Measurements from ENCODE around the gene AP5B1. TPM values are rescaled to one million over a fixed set of nuclear protein-coding genes. Genes with fewer than 3 reads are reported as not detected.
"Not testable (repeated sequence)": the region's sequence is repeated elsewhere in the genome, so short reads cannot be mapped to it uniquely, and the experiment has no call there.

AP5B1 gene
- total and polyA plus RNA-seq, 4 donors: 3.3 to 16.7 (median 13.3) TPM

DNA sequence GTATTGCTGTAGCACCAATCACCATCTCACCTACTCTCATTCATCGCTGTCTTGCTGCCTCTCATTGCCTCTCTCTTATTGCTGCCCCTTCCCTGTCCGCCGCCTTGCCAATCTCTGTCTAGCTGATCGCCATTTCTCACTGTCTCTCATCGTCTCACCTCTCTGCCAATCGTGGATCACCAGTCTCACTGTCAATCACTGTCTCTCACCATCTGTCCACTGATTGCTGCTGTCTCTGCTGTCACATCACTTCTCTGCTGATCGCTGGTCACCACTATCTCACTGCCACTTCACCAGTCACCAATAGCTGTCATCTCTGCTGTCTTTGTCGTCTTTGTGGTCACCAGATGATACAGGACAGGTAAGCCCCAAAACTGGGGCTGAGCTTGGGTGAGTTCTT is 39.6 kb downstream of the AP5B1 start:
- Histone ChIP-seq H3K4me1 (ENCODE audit: control insufficient read depth in 1 of 2, insufficient read depth in 2 of 2, low read length in 2 of 2) (no peaks in the 10 kb centered on the region), H3K4me3 (ENCODE audit: low read length in 2 of 2) (no peak overlapping the region), H3K36me3 (ENCODE audit: control insufficient read depth in 1 of 2, insufficient read depth in 2 of 2, low read length in 1 of 2) (no peaks in the 10 kb centered on the region), H3K27ac (ENCODE audit: low read depth in 1 of 2, low read length in 2 of 2) (no peak overlapping the region), H3K9me3 (ENCODE audit: control insufficient read depth, low read length) (no peaks in the 10 kb centered on the region), H3K27me3 (ENCODE audit: control insufficient read depth in 1 of 2, insufficient read depth in 2 of 2, low read length in 1 of 2) (no peaks in the 10 kb centered on the region)
- DNase-seq (no peak), ATAC-seq (ENCODE audit: low FRiP score) (no peak)
- WGBS, 2 donors: 79 to 82% methylated on average over 8 of the region's 8 CpGs
- intact Hi-C loops (cut with DNase I): no loop called here

- ATAC-seq (ENCODE audit: low FRiP score): no peak
- Histone ChIP-seq H3K9me3 (ENCODE audit: control insufficient read depth, low read length) (no peaks in the 10 kb centered on the region), H3K4me1 (ENCODE audit: control insufficient read depth in 1 of 2, insufficient read depth in 2 of 2, low read length in 2 of 2) (no peaks in the 10 kb centered on the region), H3K4me3 (ENCODE audit: low read length in 2 of 2) (no peak overlapping the region), H3K36me3 (ENCODE audit: control insufficient read depth in 1 of 2, insufficient read depth in 2 of 2, low read length in 1 of 2) (no peaks in the 10 kb centered on the region), H3K27ac (ENCODE audit: low read depth in 1 of 2, low read length in 2 of 2) (no peak overlapping the region), H3K27me3 (ENCODE audit: control insufficient read depth in 1 of 2, insufficient read depth in 2 of 2, low read length in 1 of 2) (no peaks in the 10 kb centered on the region)
- no peak for DNase-seq
- 89 to 90% methylated on average over 2 of the region's 2 CpGs for WGBS, 2 donors
- intact Hi-C loops (cut with DNase I): no loop called here
Observed at GRCh38 chr11:65739022-65739421, 41.8 kb downstream of the AP5B1 start.

- intact Hi-C loops (cut with DNase I): no loop called here
- no peaks in the 10 kb centered on the region for H3K36me3 ChIP-seq (ENCODE audit: control insufficient read depth in 1 of 2, insufficient read depth in 2 of 2, low read length in 1 of 2)
- ATAC-seq (ENCODE audit: low FRiP score) (no peak), DNase-seq (no peak)
- H3K27me3 ChIP-seq (ENCODE audit: control insufficient read depth in 1 of 2, insufficient read depth in 2 of 2, low read length in 1 of 2): no peaks in the 10 kb centered on the region
- no peaks in the 10 kb centered on the region for H3K9me3 ChIP-seq (ENCODE audit: control insufficient read depth, low read length)
- no peak overlapping the region for H3K4me3 ChIP-seq (ENCODE audit: low read length in 2 of 2)
- no peak overlapping the region for H3K27ac ChIP-seq (ENCODE audit: low read depth in 1 of 2, low read length in 2 of 2)
- H3K4me1 ChIP-seq (ENCODE audit: control insufficient read depth in 1 of 2, insufficient read depth in 2 of 2, low read length in 2 of 2): no peaks in the 10 kb centered on the region
Observed at GRCh38 chr11:65736810-65737209, 44.0 kb downstream of the AP5B1 start.

- H3K27me3 ChIP-seq (ENCODE audit: control insufficient read depth in 1 of 2, insufficient read depth in 2 of 2, low read length in 1 of 2); DNase-seq; H3K4me3 ChIP-seq (ENCODE audit: low read length in 2 of 2); intact Hi-C loops (cut with DNase I); H3K36me3 ChIP-seq (ENCODE audit: control insufficient read depth in 1 of 2, insufficient read depth in 2 of 2, low read length in 1 of 2); ATAC-seq (ENCODE audit: low FRiP score); H3K27ac ChIP-seq (ENCODE audit: low read depth in 1 of 2, low read length in 2 of 2); H3K4me1 ChIP-seq (ENCODE audit: control insufficient read depth in 1 of 2, insufficient read depth in 2 of 2, low read length in 2 of 2); H3K9me3 ChIP-seq (ENCODE audit: control insufficient read depth, low read length): not testable (repeated sequence)
- WGBS, 2 donors: 80% methylated on average over 4 of the region's 4 CpGs
Observed at GRCh38 chr11:65735111-65735510, 45.7 kb downstream of the AP5B1 start.

GRCh38 chr11:65730461-65730860 is 50.3 kb downstream of the AP5B1 start:
- intact Hi-C loops (cut with DNase I): no loop called here
- H3K4me1 ChIP-seq (ENCODE audit: control insufficient read depth in 1 of 2, insufficient read depth in 2 of 2, low read length in 2 of 2): no peaks in the 10 kb centered on the region
- no peaks in the 10 kb centered on the region for H3K36me3 ChIP-seq (ENCODE audit: control insufficient read depth in 1 of 2, insufficient read depth in 2 of 2, low read length in 1 of 2)
- 57 to 58% methylated on average over 5 of the region's 5 CpGs for WGBS, 2 donors
- H3K9me3 ChIP-seq (ENCODE audit: control insufficient read depth, low read length): no peaks in the 10 kb centered on the region
- no peaks in the 10 kb centered on the region for H3K27me3 ChIP-seq (ENCODE audit: control insufficient read depth in 1 of 2, insufficient read depth in 2 of 2, low read length in 1 of 2)
- DNase-seq (no peak), ATAC-seq (ENCODE audit: low FRiP score) (no peak)
- no peak overlapping the region for H3K4me3 ChIP-seq (ENCODE audit: low read length in 2 of 2)
- H3K27ac ChIP-seq (ENCODE audit: low read depth in 1 of 2, low read length in 2 of 2): no peak overlapping the region

DNA sequence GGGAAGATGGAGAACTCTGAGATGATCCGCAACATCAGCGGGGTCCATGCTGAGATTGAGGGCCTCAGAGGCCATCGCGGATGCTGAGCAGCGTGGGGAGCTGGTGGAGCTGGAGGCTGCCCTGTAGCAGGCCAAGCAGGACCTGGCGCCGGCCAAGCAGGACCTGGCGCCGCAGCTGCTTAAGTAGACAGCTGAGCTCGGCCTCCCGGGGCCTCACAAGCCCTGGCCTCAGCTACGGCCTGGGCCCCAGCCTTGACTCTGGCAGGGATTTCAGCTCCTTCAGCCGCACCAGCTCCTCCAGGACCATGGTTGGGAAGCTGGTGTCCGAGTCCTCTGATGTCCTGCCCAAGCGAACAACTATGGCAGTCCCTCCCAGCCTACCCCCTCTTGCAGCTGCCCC is 52.9 kb downstream of the AP5B1 start:
- DNase-seq (no peak), ATAC-seq (ENCODE audit: low FRiP score) (no peak)
- no peaks in the 10 kb centered on the region for H3K27me3 ChIP-seq (ENCODE audit: control insufficient read depth in 1 of 2, insufficient read depth in 2 of 2, low read length in 1 of 2)
- intact Hi-C loops (cut with DNase I): no loop called here
- no peak overlapping the region for H3K27ac ChIP-seq (ENCODE audit: low read depth in 1 of 2, low read length in 2 of 2)
- H3K4me3 ChIP-seq (ENCODE audit: low read length in 2 of 2): no peak overlapping the region
- H3K9me3 ChIP-seq (ENCODE audit: control insufficient read depth, low read length): no peaks in the 10 kb centered on the region
- no peaks in the 10 kb centered on the region for H3K4me1 ChIP-seq (ENCODE audit: control insufficient read depth in 1 of 2, insufficient read depth in 2 of 2, low read length in 2 of 2)
- WGBS, 2 donors: 85 to 89% methylated on average over 15 of the region's 15 CpGs
- no peaks in the 10 kb centered on the region for H3K36me3 ChIP-seq (ENCODE audit: control insufficient read depth in 1 of 2, insufficient read depth in 2 of 2, low read length in 1 of 2)

- Histone ChIP-seq H3K4me3 (ENCODE audit: low read length in 2 of 2) (no peak overlapping the region), H3K9me3 (ENCODE audit: control insufficient read depth, low read length) (no peaks in the 10 kb centered on the region), H3K4me1 (ENCODE audit: control insufficient read depth in 1 of 2, insufficient read depth in 2 of 2, low read length in 2 of 2) (no peaks in the 10 kb centered on the region), H3K36me3 (ENCODE audit: control insufficient read depth in 1 of 2, insufficient read depth in 2 of 2, low read length in 1 of 2) (no peaks in the 10 kb centered on the region), H3K27me3 (ENCODE audit: control insufficient read depth in 1 of 2, insufficient read depth in 2 of 2, low read length in 1 of 2) (no peaks in the 10 kb centered on the region), H3K27ac (ENCODE audit: low read depth in 1 of 2, low read length in 2 of 2) (no peak overlapping the region)
- DNase-seq (no peak), ATAC-seq (ENCODE audit: low FRiP score) (no peak)
- intact Hi-C loops (cut with DNase I): no loop called here
- WGBS, 2 donors: 79 to 82% methylated on average over 6 of the region's 6 CpGs
Observed at GRCh38 chr11:65726660-65727059, 54.1 kb downstream of the AP5B1 start.

Other genes starting within 250 kb of the AP5B1 start
- gene LTBP3, start 222.6 kb downstream of the AP5B1 start, total RNA-seq: 100 to 1,000 TPM; 280 to 473 TPM
- 100 to 1,000 TPM in 1 of 2 donors, 10 to 100 TPM in 1; 40.1 to 467 TPM for gene LTBP3, start 222.6 kb downstream of the AP5B1 start, polyA plus RNA-seq
- 10 to 100 TPM; 21.7 to 29.3 TPM for gene ZNRD2, start 210.5 kb downstream of the AP5B1 start, total RNA-seq
- 10 to 100 TPM; 37.1 to 42.5 TPM for gene ZNRD2, start 210.5 kb downstream of the AP5B1 start, polyA plus RNA-seq
- 10 to 100 TPM; 49.5 to 64.3 TPM for gene FAM89B, start 208.4 kb downstream of the AP5B1 start, total RNA-seq
- gene FAM89B, start 208.4 kb downstream of the AP5B1 start, polyA plus RNA-seq: 10 to 100 TPM; 67.5 to 83.4 TPM
- 100 to 1,000 TPM; 235 to 266 TPM for gene EHBP1L1, start 204.9 kb downstream of the AP5B1 start, total RNA-seq
- gene EHBP1L1, start 204.9 kb downstream of the AP5B1 start, polyA plus RNA-seq: 100 to 1,000 TPM in 1 of 2 donors, 10 to 100 TPM in 1; 53.2 to 316 TPM
- gene KCNK7, start 185.2 kb downstream of the AP5B1 start, total RNA-seq: 1 to 10 TPM in 1 of 2 donors, under 1 TPM in 1; 0.93 to 1.3 TPM
- gene KCNK7, start 185.2 kb downstream of the AP5B1 start, polyA plus RNA-seq: 1 to 10 TPM in 1 of 2 donors, not detected in 1; 7.3 TPM
- 10 to 100 TPM; 51.3 to 87.9 TPM for gene MAP3K11, start 166.8 kb downstream of the AP5B1 start, total RNA-seq
- 10 to 100 TPM; 34.2 to 78.8 TPM for gene MAP3K11, start 166.8 kb downstream of the AP5B1 start, polyA plus RNA-seq
- 10 to 100 TPM; 24.8 to 28.8 TPM for gene PCNX3, start 165.2 kb downstream of the AP5B1 start, total RNA-seq
- gene PCNX3, start 165.2 kb downstream of the AP5B1 start, polyA plus RNA-seq: 10 to 100 TPM in 1 of 2 donors, 1 to 10 TPM in 1; 3.9 to 50.0 TPM
- 10 to 100 TPM; 67.0 to 75.1 TPM for gene SIPA1, start 142.9 kb downstream of the AP5B1 start, total RNA-seq
- gene SIPA1, start 142.9 kb downstream of the AP5B1 start, polyA plus RNA-seq: 100 to 1,000 TPM in 1 of 2 donors, 10 to 100 TPM in 1; 25.2 to 147 TPM
- gene RELA, start 118.1 kb downstream of the AP5B1 start, total RNA-seq: 100 to 1,000 TPM in 1 of 2 donors, 10 to 100 TPM in 1; 98.2 to 108 TPM
- gene RELA, start 118.1 kb downstream of the AP5B1 start, polyA plus RNA-seq: 10 to 100 TPM; 28.8 to 73.8 TPM
- gene KAT5, start 68.7 kb downstream of the AP5B1 start, total RNA-seq: 10 to 100 TPM; 59.8 to 64.4 TPM
- gene KAT5, start 68.7 kb downstream of the AP5B1 start, polyA plus RNA-seq: 100 to 1,000 TPM in 1 of 2 donors, 10 to 100 TPM in 1; 29.2 to 120 TPM
- gene RNASEH2C, start 60.2 kb downstream of the AP5B1 start, total RNA-seq: 10 to 100 TPM; 53.5 to 57.6 TPM
- gene RNASEH2C, start 60.2 kb downstream of the AP5B1 start, polyA plus RNA-seq: 100 to 1,000 TPM in 1 of 2 donors, 10 to 100 TPM in 1; 80.1 to 113 TPM
- gene OVOL1, start 6.1 kb upstream of the AP5B1 start, total RNA-seq: not detected
- 1 to 10 TPM in 1 of 2 donors, under 1 TPM in 1; 0.28 to 3.9 TPM for gene OVOL1, start 6.1 kb upstream of the AP5B1 start, polyA plus RNA-seq
- gene SNX32, start 53.0 kb upstream of the AP5B1 start, total RNA-seq: 1 to 10 TPM in 1 of 2 donors, under 1 TPM in 1; 0.39 to 2.4 TPM
- gene SNX32, start 53.0 kb upstream of the AP5B1 start, polyA plus RNA-seq: 1 to 10 TPM in 1 of 2 donors, not detected in 1; 1.2 TPM
- gene CFL1, start 77.2 kb upstream of the AP5B1 start, total RNA-seq: 100 to 1,000 TPM; 563 to 812 TPM
- gene CFL1, start 77.2 kb upstream of the AP5B1 start, polyA plus RNA-seq: 100 to 1,000 TPM; 571 to 688 TPM
- gene MUS81, start 79.5 kb upstream of the AP5B1 start, total RNA-seq: 10 to 100 TPM; 60.7 to 63.1 TPM
- 100 to 1,000 TPM in 1 of 2 donors, 10 to 100 TPM in 1; 40.7 to 102 TPM for gene MUS81, start 79.5 kb upstream of the AP5B1 start, polyA plus RNA-seq
- 100 to 1,000 TPM; 139 to 185 TPM for gene EFEMP2, start 91.8 kb upstream of the AP5B1 start, total RNA-seq
- 100 to 1,000 TPM; 136 to 224 TPM for gene EFEMP2, start 91.8 kb upstream of the AP5B1 start, polyA plus RNA-seq
- 1 to 10 TPM; 1.8 to 3.9 TPM for gene CTSW, start 98.9 kb upstream of the AP5B1 start, total RNA-seq
- gene CTSW, start 98.9 kb upstream of the AP5B1 start, polyA plus RNA-seq: 1 to 10 TPM; 1.8 to 2.9 TPM
- 10 to 100 TPM; 40.2 to 47.7 TPM for gene FIBP, start 107.5 kb upstream of the AP5B1 start, total RNA-seq
- 10 to 100 TPM; 57.2 to 73.1 TPM for gene FIBP, start 107.5 kb upstream of the AP5B1 start, polyA plus RNA-seq
- gene CCDC85B, start 109.7 kb upstream of the AP5B1 start, total RNA-seq: 10 to 100 TPM; 30.1 to 46.9 TPM
- 10 to 100 TPM; 23.9 to 72.8 TPM for gene CCDC85B, start 109.7 kb upstream of the AP5B1 start, polyA plus RNA-seq
- 10 to 100 TPM in 1 of 2 donors, 1 to 10 TPM in 1; 7.2 to 31.9 TPM for gene FOSL1, start 119.4 kb upstream of the AP5B1 start, total RNA-seq
- 1 to 10 TPM; 1.6 to 6.4 TPM for gene FOSL1, start 119.4 kb upstream of the AP5B1 start, polyA plus RNA-seq
- gene C11orf68, start 138.1 kb upstream of the AP5B1 start, total RNA-seq: 10 to 100 TPM; 45.6 to 47.3 TPM
- 10 to 100 TPM; 34.9 to 55.3 TPM for gene C11orf68, start 138.1 kb upstream of the AP5B1 start, polyA plus RNA-seq
- gene DRAP1, start 138.4 kb upstream of the AP5B1 start, total RNA-seq: 10 to 100 TPM; 65.9 to 86.4 TPM
- 100 to 1,000 TPM in 1 of 2 donors, 10 to 100 TPM in 1; 88.8 to 122 TPM for gene DRAP1, start 138.4 kb upstream of the AP5B1 start, polyA plus RNA-seq
- not detected for gene TSGA10IP, start 164.5 kb upstream of the AP5B1 start, total RNA-seq
- not detected for gene TSGA10IP, start 164.5 kb upstream of the AP5B1 start, polyA plus RNA-seq
- 10 to 100 TPM; 50.9 to 52.3 TPM for gene SART1, start 180.8 kb upstream of the AP5B1 start, total RNA-seq
- 100 to 1,000 TPM in 1 of 2 donors, 10 to 100 TPM in 1; 27.9 to 129 TPM for gene SART1, start 180.8 kb upstream of the AP5B1 start, polyA plus RNA-seq
- gene EIF1AD, start 221.2 kb upstream of the AP5B1 start, total RNA-seq: 10 to 100 TPM; 28.7 to 35.0 TPM
- 10 to 100 TPM in 1 of 2 donors, 1 to 10 TPM in 1; 8.4 to 16.2 TPM for gene EIF1AD, start 221.2 kb upstream of the AP5B1 start, polyA plus RNA-seq
- gene BANF1, start 221.5 kb upstream of the AP5B1 start, total RNA-seq: 100 to 1,000 TPM; 136 to 145 TPM
- 100 to 1,000 TPM; 156 to 187 TPM for gene BANF1, start 221.5 kb upstream of the AP5B1 start, polyA plus RNA-seq
- 10 to 100 TPM in 1 of 2 donors, 1 to 10 TPM in 1; 6.6 to 14.0 TPM for gene CST6, start 231.0 kb upstream of the AP5B1 start, total RNA-seq
- 10 to 100 TPM; 19.0 to 28.0 TPM for gene CST6, start 231.0 kb upstream of the AP5B1 start, polyA plus RNA-seq
- gene CATSPER1, start 245.5 kb upstream of the AP5B1 start, total RNA-seq: 1 to 10 TPM; 1.0 to 1.2 TPM
- under 1 TPM in 1 of 2 donors, not detected in 1; 0.10 TPM for gene CATSPER1, start 245.5 kb upstream of the AP5B1 start, polyA plus RNA-seq